K562 (cell line): ENCODE measurements around the gene XPC. TPM values are rescaled to one million over a fixed set of nuclear protein-coding genes. Genes with fewer than 3 reads are reported as not detected.

ENCODE experiments used
- ELF2 ChIP-seq: fragments of 250-450 bp; sonication (Bioruptor Pico); IDR thresholded peaks from 2 replicates; pipeline ENCODE4 v1.5.0; 2021; ENCODE audit warnings: mild to moderate bottlenecking
- ELK3 ChIP-seq: fragments of 450-650 bp; formaldehyde crosslinking; IDR thresholded peaks from 2 replicates; pipeline ENCODE4 v1.4.0; 2020; ENCODE audit warnings: mild to moderate bottlenecking
- FOXA1 ChIP-seq: fragments of 450-650 bp; IDR thresholded peaks from 2 replicates; pipeline ENCODE4 v1.6.1; 2016; ENCODE audit warnings: mild to moderate bottlenecking, borderline replicate concordance
- HSF4 ChIP-seq: fragments of 250-450 bp; sonication (Bioruptor Pico); IDR thresholded peaks from 2 replicates; pipeline ENCODE4 v2.1.2; 2022; ENCODE audit warnings: mild to moderate bottlenecking, moderate library complexity, borderline replicate concordance
- MGA ChIP-seq: fragments of 450-650 bp; IDR thresholded peaks from 2 replicates; pipeline ENCODE4 v1.6.1; 2016; ENCODE audit warnings: mild to moderate bottlenecking, moderate library complexity
- NCOA2 ChIP-seq, 2 experiments: fragments of 450-650 bp; IDR thresholded peaks; 2 replicates each; pipeline ENCODE4 v1.6.1; 2018; ENCODE audit warnings: mild to moderate bottlenecking in 2 of 2, moderate library complexity in 1 of 2; ENCODE audit not compliant: partially characterized antibody in 2 of 2
- NFATC3 ChIP-seq: fragments of 450-650 bp; IDR thresholded peaks from 2 replicates; pipeline ENCODE4 v1.6.1; 2017; ENCODE audit warnings: mild to moderate bottlenecking
- OTX1 ChIP-seq: fragments of 450-650 bp; formaldehyde crosslinking; IDR thresholded peaks from 2 replicates; pipeline ENCODE4 v1.4.0; 2022; ENCODE audit warnings: mild to moderate bottlenecking
- PHF21A ChIP-seq: fragments of 450-650 bp; IDR thresholded peaks from 2 replicates; pipeline ENCODE4 v1.6.1; 2017; ENCODE audit warnings: low read depth, borderline replicate concordance
- POLR2H ChIP-seq: IDR thresholded peaks from 2 replicates; pipeline ENCODE4 v1.6.1; 2016; ENCODE audit warnings: missing genetic modification characterization, low read depth, mild to moderate bottlenecking, control low read depth, missing compliant biosample characterization, moderate library complexity
- PURB ChIP-seq: sonication (generic); formaldehyde crosslinking; IDR thresholded peaks from 2 replicates; pipeline ENCODE4 v1.9.0; 2021; ENCODE audit warnings: low read depth, mild to moderate bottlenecking, missing genetic modification reagents
- RFX1 ChIP-seq: fragments of 450-650 bp; IDR thresholded peaks from 2 replicates; pipeline ENCODE4 v1.6.1; 2016; ENCODE audit warnings: mild to moderate bottlenecking, moderate library complexity
- RNF2 ChIP-seq: sonication (generic); IDR thresholded peaks from 2 replicates; pipeline ENCODE4 v1.6.1; 2016
- TCF3 ChIP-seq: sonication (generic); formaldehyde crosslinking; IDR thresholded peaks from 2 replicates; pipeline ENCODE4 v1.4.0; 2020; ENCODE audit warnings: mild to moderate bottlenecking, missing genetic modification reagents
- WHSC1 ChIP-seq: IDR thresholded peaks from one replicate; pipeline ENCODE4 v1.6.1; 2012; ENCODE audit warnings: low read length, control low read depth, inconsistent platforms
- ZKSCAN3 ChIP-seq: fragments of 250-450 bp; sonication (Bioruptor Pico); IDR thresholded peaks from 2 replicates; pipeline ENCODE4 v1.4.0; 2020
- ZNF551 ChIP-seq: fragments of 250-450 bp; sonication (Bioruptor Pico); IDR thresholded peaks from 2 replicates; pipeline ENCODE4 v1.5.0; 2021; ENCODE audit warnings: mild to moderate bottlenecking, moderate library complexity
- polyA plus RNA-seq, 8 experiments: library from polyadenylated mRNA; depleted of rRNA in 4 of 8; stranded (reverse) in 5 of 8; unstranded in 3 of 8; fragments of >200 nt; fragmentation: Nextera tagmentation in 2 of 8; fragmentation: Illumina TruSeq in 1 of 8; extraction: Ambion mirVana in 2 of 8; extraction: Trizol in 1 of 8; gene quantifications; 2 replicates each; pipeline versions ENCODE4 v1.2.1 to v1.2.3, GENCODE V29; 2011 to 2014; ENCODE audit warnings: inconsistent platforms in 1 of 8, missing spikeins in 1 of 8
- total RNA-seq, 7 experiments: library from RNA; depleted of rRNA in 6 of 7; stranded (reverse); fragments of >200 nt in 6 of 7; fragmentation: Illumina TruSeq in 2 of 7; extraction: Trizol in 2 of 7; gene quantifications; 2 replicates each; pipeline versions ENCODE4 v1.2.1 to v1.2.3, GENCODE V29; 2011 to 2021; ENCODE audit warnings: low replicate concordance in 1 of 7

Gene XPC
- total and polyA plus RNA-seq, 9 of the 15 experiments (the other 6 are each of a cell fraction or from before 2014, with no cell fraction given), result 3.8 to 54.7 (median 41.3) TPM

- no peak for TF ChIP-seq ELK3 (CRISPR knock-in tag)
- TF ChIP-seq TCF3 (CRISPR knock-in tag), result no peak; the same call in none of the 2 replicates
- no peak for TF ChIP-seq WHSC1
- TF ChIP-seq HSF4 (CRISPR knock-in tag), result no peak
- TF ChIP-seq NFATC3, result no peak
- TF ChIP-seq FOXA1, result no peak
- peak; percentile 10; the same call in 1 of the 2 replicates for TF ChIP-seq ELF2 (CRISPR knock-in tag)
- TF ChIP-seq MGA, result no peak; the same call in 1 of the 2 replicates
- no peak for TF ChIP-seq ZNF551 (CRISPR knock-in tag)
- no peak for TF ChIP-seq PURB (CRISPR knock-in tag)
- no peak for TF ChIP-seq NCOA2 (IDR thresholded peaks at IDR 0.05; ENCODE audit: partially characterized antibody in 2 of 2)
- no peak for TF ChIP-seq ZKSCAN3 (CRISPR knock-in tag)
- TF ChIP-seq OTX1 (CRISPR knock-in tag), result no peak
- no peak for TF ChIP-seq RFX1
- peak; percentile 89 for TF ChIP-seq POLR2H (tag)
- TF ChIP-seq RNF2, result no peak
- no peak; the same call in 1 of the 2 replicates for TF ChIP-seq PHF21A
Observed at GRCh38 chr3:14178247-14179113, at the start of gene XPC, which contains the start of gene LSM3 (continued).
